ENCODE data around the gene CDK2AP2.

DNA sequence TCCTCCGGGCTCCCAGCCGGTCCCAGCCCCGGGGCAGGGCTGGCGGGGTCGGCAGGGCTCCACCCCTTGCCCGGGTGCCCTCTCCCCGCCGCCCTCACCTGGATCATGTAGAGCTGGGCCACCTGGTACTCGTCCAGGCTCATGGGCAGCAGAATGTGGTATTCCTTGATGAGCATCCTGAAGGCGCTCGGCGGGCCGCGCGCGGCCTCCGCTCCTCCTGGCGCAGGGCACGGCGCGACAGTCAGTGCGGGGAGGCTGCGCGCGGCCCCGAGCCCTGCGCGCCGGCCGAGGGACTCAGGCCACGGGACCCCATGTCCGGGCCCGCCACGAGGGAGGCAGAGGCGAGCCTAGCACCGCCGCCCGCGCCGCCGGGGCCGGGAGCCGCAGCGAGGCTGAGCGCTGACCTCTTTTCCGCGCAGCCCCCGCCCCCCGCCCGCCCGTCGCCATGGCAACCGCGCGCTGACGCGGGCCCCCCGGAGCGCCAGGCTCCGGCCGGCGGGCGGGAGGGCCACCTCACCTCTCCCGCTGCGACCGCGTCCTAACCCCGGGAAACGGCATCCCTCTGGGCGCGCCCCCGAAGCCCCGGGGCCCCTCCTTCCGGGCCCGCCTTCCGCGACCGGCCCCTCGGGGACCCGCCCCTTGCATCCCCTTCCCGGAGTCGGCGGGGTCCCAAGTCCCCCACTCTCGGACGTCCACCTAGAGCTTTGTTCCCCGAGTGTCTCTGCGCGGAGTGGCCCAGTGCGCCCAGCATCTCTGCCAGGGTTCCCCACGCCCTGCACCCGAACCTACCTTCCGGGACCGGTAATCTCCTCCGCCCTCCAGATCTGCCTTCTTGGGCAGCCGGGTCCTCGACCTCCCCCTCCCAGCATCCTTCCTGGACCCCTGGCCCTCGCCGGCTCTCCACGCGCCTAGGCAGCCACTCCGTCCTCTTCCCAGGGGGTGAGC, 3.7 kb downstream of the CDK2AP2 start:
- TF ChIP-seq, protein P1, sequence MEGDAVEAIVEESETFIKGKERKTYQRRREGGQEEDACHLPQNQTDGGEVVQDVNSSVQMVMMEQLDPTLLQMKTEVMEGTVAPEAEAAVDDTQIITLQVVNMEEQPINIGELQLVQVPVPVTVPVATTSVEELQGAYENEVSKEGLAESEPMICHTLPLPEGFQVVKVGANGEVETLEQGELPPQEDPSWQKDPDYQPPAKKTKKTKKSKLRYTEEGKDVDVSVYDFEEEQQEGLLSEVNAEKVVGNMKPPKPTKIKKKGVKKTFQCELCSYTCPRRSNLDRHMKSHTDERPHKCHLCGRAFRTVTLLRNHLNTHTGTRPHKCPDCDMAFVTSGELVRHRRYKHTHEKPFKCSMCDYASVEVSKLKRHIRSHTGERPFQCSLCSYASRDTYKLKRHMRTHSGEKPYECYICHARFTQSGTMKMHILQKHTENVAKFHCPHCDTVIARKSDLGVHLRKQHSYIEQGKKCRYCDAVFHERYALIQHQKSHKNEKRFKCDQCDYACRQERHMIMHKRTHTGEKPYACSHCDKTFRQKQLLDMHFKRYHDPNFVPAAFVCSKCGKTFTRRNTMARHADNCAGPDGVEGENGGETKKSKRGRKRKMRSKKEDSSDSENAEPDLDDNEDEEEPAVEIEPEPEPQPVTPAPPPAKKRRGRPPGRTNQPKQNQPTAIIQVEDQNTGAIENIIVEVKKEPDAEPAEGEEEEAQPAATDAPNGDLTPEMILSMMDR (IDR thresholded peaks at IDR 0.05): no peak
- no peak for TF ChIP-seq POLR2A (IDR thresholded peaks at IDR 0.05)
- no peak for TF ChIP-seq POLR2AphosphoS5 (IDR thresholded peaks at IDR 0.05)
- no peak for TF ChIP-seq EP300 (IDR thresholded peaks at IDR 0.05)

Data from upper lobe of left lung (tissue), 4 donors.